Measurements from ENCODE around the gene SLC23A3. TPM values are rescaled to one million over a fixed set of nuclear protein-coding genes. Genes with fewer than 3 reads are reported as not detected.

The SLC23A3 gene
- total RNA-seq, 2 experiments from 2014 or later = 2.7 to 6.7 TPM

- Histone ChIP-seq H3K79me2 (ENCODE audit: insufficient read depth, low read depth, low read length) (no peaks in the 10 kb centered on the region), H3K9me2 (ENCODE audit: insufficient read depth, low read length) (no peaks in the 10 kb centered on the region), H3K4me3 (ENCODE audit: low read depth, low read length, poor library complexity, severe bottlenecking) (no peak overlapping the region), H2AFZ (ENCODE audit: low read length) (no peak overlapping the region), H3K4me1 (ENCODE audit: insufficient read depth, low read length, poor library complexity, severe bottlenecking) (no peaks in the 10 kb centered on the region), H3K27ac (ENCODE audit: low read depth, low read length, poor library complexity, severe bottlenecking) (no peak overlapping the region), H4K20me1 (ENCODE audit: insufficient read depth, low read length) (no peaks in the 10 kb centered on the region), H3K9me3 (ENCODE audit: low read length) (no peaks in the 10 kb centered on the region), H3K36me3 (ENCODE audit: insufficient read depth, low read length) (no peaks in the 10 kb centered on the region), H3K4me2 (ENCODE audit: low read length) (no peak overlapping the region)
- intact Hi-C loops (cut with micrococcal nuclease; ENCODE audit: unreplicated experiment) = no loop called here
- POLR2A ChIA-PET = no interaction called here
- CTCF ChIA-PET (ENCODE audit: unreplicated experiment) = no interaction called here
- DNase-seq (ENCODE audit: low spot score) = no peak
- TF ChIP-seq CTCF (conservative IDR thresholded peaks at IDR 0.05; ENCODE audit: low read length) = no peak
- TF ChIP-seq EZH2phosphoT487 (IDR thresholded peaks at IDR 0.05; ENCODE audit: borderline replicate concordance, low read depth, low read length) = no peak
- BruUV-seq (replicated peaks) = no TSS peak
Observed at GRCh38 chr2:219112062-219112406, 57.8 kb downstream of the SLC23A3 start.

Other genes starting within 250 kb of the SLC23A3 start
- gene CDK5R2, start 210.4 kb downstream of the SLC23A3 start, total RNA-seq (2014; rRNA removed; shearing (Covaris generic)) = 0.09 and 0.41 TPM in 2 replicates
- 0.57 and 0.63 TPM in 2 replicates for gene CDK5R2, start 210.4 kb downstream of the SLC23A3 start, total RNA-seq (2022)
- gene FEV, start 184.8 kb downstream of the SLC23A3 start, total RNA-seq (2014; rRNA removed; shearing (Covaris generic)) = not detected in 2 replicates
- not detected in 2 replicates for gene FEV, start 184.8 kb downstream of the SLC23A3 start, total RNA-seq (2022)
- gene CRYBA2, start 176.6 kb downstream of the SLC23A3 start, total RNA-seq (2014; rRNA removed; shearing (Covaris generic)) = not detected in 2 replicates
- gene CRYBA2, start 176.6 kb downstream of the SLC23A3 start, total RNA-seq (2022) = not detected in 2 replicates
- gene CFAP65, start 128.5 kb downstream of the SLC23A3 start, total RNA-seq (2014; rRNA removed; shearing (Covaris generic)) = not detected in 2 replicates
- gene CFAP65, start 128.5 kb downstream of the SLC23A3 start, total RNA-seq (2022) = not detected in 2 replicates
- not detected in 2 replicates for gene IHH, start 109.1 kb downstream of the SLC23A3 start, total RNA-seq (2014; rRNA removed; shearing (Covaris generic))
- not detected in 2 replicates for gene IHH, start 109.1 kb downstream of the SLC23A3 start, total RNA-seq (2022)
- gene NHEJ1, start 9.2 kb downstream of the SLC23A3 start, total RNA-seq (2014; rRNA removed; shearing (Covaris generic)) = 12.7 and 14.9 TPM in 2 replicates
- gene NHEJ1, start 9.2 kb downstream of the SLC23A3 start, total RNA-seq (2022) = 12.3 and 14.3 TPM in 2 replicates
- gene CNPPD1, start 6.9 kb upstream of the SLC23A3 start, total RNA-seq (2014; rRNA removed; shearing (Covaris generic)) = 39.2 and 40.1 TPM in 2 replicates
- gene CNPPD1, start 6.9 kb upstream of the SLC23A3 start, total RNA-seq (2022) = 67.5 and 68.2 TPM in 2 replicates
- gene RETREG2, start 8.2 kb upstream of the SLC23A3 start, total RNA-seq (2014; rRNA removed; shearing (Covaris generic)) = 44.9 and 59.1 TPM in 2 replicates
- gene RETREG2, start 8.2 kb upstream of the SLC23A3 start, total RNA-seq (2022) = 74.6 and 88.2 TPM in 2 replicates
- 42.4 and 51.6 TPM in 2 replicates for gene ZFAND2B, start 36.8 kb upstream of the SLC23A3 start, total RNA-seq (2014; rRNA removed; shearing (Covaris generic))
- 35.3 and 35.9 TPM in 2 replicates for gene ZFAND2B, start 36.8 kb upstream of the SLC23A3 start, total RNA-seq (2022)
- 4.0 and 6.4 TPM in 2 replicates for gene ABCB6, start 48.9 kb upstream of the SLC23A3 start, total RNA-seq (2014; rRNA removed; shearing (Covaris generic))
- gene ABCB6, start 48.9 kb upstream of the SLC23A3 start, total RNA-seq (2022) = 8.4 and 10.2 TPM in 2 replicates
- gene ATG9A, start 59.6 kb upstream of the SLC23A3 start, total RNA-seq (2014; rRNA removed; shearing (Covaris generic)) = 22.2 and 27.7 TPM in 2 replicates
- gene ATG9A, start 59.6 kb upstream of the SLC23A3 start, total RNA-seq (2022) = 23.4 and 27.3 TPM in 2 replicates
- gene ANKZF1, start 59.8 kb upstream of the SLC23A3 start, total RNA-seq (2014; rRNA removed; shearing (Covaris generic)) = 57.8 and 91.0 TPM in 2 replicates
- gene ANKZF1, start 59.8 kb upstream of the SLC23A3 start, total RNA-seq (2022) = 73.2 and 82.4 TPM in 2 replicates
- gene GLB1L, start 75.4 kb upstream of the SLC23A3 start, total RNA-seq (2014; rRNA removed; shearing (Covaris generic)) = 2.7 and 8.6 TPM in 2 replicates
- gene GLB1L, start 75.4 kb upstream of the SLC23A3 start, total RNA-seq (2022) = 6.4 and 6.9 TPM in 2 replicates
- 19.6 and 23.4 TPM in 2 replicates for gene STK16, start 75.5 kb upstream of the SLC23A3 start, total RNA-seq (2014; rRNA removed; shearing (Covaris generic))
- 39.5 and 42.8 TPM in 2 replicates for gene STK16, start 75.5 kb upstream of the SLC23A3 start, total RNA-seq (2022)
- gene TUBA4B, start 83.2 kb upstream of the SLC23A3 start, total RNA-seq (2014; rRNA removed; shearing (Covaris generic)) = not detected in 2 replicates
- gene TUBA4B, start 83.2 kb upstream of the SLC23A3 start, total RNA-seq (2022) = 0.28 TPM in 1 of 2 replicates, not detected in the other
- gene TUBA4A, start 83.9 kb upstream of the SLC23A3 start, total RNA-seq (2014; rRNA removed; shearing (Covaris generic)) = 62.8 and 96.0 TPM in 2 replicates
- 181 and 186 TPM in 2 replicates for gene TUBA4A, start 83.9 kb upstream of the SLC23A3 start, total RNA-seq (2022)
- gene DNAJB2, start 109.3 kb upstream of the SLC23A3 start, total RNA-seq (2014; rRNA removed; shearing (Covaris generic)) = 49.9 and 53.0 TPM in 2 replicates
- gene DNAJB2, start 109.3 kb upstream of the SLC23A3 start, total RNA-seq (2022) = 55.3 and 58.7 TPM in 2 replicates
- not detected in 2 replicates for gene PTPRN, start 139.4 kb upstream of the SLC23A3 start, total RNA-seq (2014; rRNA removed; shearing (Covaris generic))
- not detected in 2 replicates for gene PTPRN, start 139.4 kb upstream of the SLC23A3 start, total RNA-seq (2022)
- not detected in 2 replicates for gene RESP18, start 162.7 kb upstream of the SLC23A3 start, total RNA-seq (2014; rRNA removed; shearing (Covaris generic))
- not detected in 2 replicates for gene RESP18, start 162.7 kb upstream of the SLC23A3 start, total RNA-seq (2022)
- 39.3 and 40.5 TPM in 2 replicates for gene DNPEP, start 217.9 kb upstream of the SLC23A3 start, total RNA-seq (2014; rRNA removed; shearing (Covaris generic))
- gene DNPEP, start 217.9 kb upstream of the SLC23A3 start, total RNA-seq (2022) = 54.2 and 63.6 TPM in 2 replicates
- gene DES, start 248.3 kb upstream of the SLC23A3 start, total RNA-seq (2014; rRNA removed; shearing (Covaris generic)) = not detected in 2 replicates
- not detected in 2 replicates for gene DES, start 248.3 kb upstream of the SLC23A3 start, total RNA-seq (2022)

All from OCI-LY7 (cell line).